KBM-7 (cell line): ENCODE results near the gene MAGIX.

Source experiments
- DNase-seq: peaks from one replicate; pipeline ENCODE4 v3.0.0-alpha.2; 2015
- in situ Hi-C: fragments of 300-500 bp; cut with MboI; formaldehyde crosslinking; loops from 2 replicates; pipeline ENCODE4 v1.14.3; 2020; ENCODE audit warnings: low sequenced_read_pairs, low pct_unique_long_range_greater_than_20kb, mixed read lengths

MAGIX gene

DNA sequence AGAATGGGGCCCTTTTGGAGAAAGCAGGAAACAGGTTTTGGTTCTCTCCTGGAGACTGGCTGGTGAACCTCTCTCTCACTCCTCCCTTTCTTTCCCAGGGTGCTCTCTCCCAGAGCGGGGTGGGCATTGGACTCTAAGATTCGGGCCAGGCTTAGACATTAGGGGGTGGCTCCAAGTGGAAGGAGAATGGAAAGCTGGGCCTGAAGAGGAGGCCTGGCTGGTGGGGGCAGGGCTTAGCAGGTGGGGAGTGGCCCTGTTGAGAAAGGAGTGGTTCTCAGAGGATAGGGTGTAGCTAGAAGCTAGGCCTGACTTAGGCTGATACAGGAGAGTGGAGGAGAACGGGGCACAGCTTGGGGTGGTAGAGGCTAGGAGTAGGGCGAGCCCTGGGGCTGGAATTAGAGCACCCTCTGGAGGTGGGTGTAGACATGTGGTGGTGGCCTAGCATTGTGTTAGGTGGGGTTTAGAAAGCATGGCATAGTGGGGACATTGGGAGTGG is 14.8 kb downstream of the MAGIX start:
- DNase-seq = peak; percentile 67
- in situ Hi-C loops = no loop called here

DNA sequence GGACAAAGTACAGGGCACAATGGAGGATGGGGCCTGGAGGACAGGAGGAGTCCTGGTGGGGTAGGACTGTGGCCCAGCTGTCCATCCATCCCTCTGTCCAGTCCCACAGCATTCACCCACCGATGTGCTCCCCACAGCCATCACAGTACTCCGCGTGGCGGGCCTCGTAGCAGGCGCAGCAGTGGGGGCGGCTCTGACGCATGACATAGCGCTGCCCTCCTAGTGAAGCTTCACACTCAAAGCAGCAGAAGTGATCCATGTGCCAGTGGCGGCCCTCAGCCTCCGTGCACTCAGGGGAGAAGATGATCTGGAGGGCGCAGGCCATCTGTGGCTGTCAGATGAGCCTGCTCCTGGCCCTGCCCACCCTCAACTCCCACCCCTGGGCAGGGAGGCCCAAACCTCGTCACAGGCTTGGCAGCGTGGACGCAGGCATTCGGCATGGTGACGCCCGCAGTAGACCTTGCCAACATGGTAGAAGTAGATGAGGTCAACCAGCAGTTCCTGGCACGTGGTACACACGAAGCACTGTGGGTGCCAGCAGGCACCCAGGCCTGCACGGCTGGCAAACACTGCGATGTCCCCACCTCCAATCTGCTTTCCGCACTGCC is 15.4 kb downstream of the MAGIX start:
- no peak for DNase-seq
- in situ Hi-C loops = no loop called here

DNA sequence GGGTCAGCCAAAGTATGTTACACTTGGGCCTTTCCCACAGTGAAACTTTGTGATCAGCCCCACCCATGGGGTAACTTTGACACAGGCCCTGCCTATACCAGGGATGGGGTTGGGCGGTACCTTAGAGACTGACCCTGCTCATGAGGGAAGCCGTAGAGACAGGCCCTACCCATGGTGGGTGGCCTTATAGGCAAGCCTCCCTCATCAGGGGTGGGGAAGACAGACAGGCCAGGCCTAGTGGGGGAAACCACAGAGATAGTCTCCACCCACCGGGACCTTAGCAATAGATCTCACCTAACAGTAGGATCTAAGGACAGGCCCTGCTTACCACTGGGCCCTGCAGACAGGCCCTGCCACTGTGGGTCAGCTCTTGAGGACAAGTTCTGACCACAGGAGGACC is 16.0 kb downstream of the MAGIX start:
- DNase-seq = no peak
- in situ Hi-C loops = no loop called here

DNA sequence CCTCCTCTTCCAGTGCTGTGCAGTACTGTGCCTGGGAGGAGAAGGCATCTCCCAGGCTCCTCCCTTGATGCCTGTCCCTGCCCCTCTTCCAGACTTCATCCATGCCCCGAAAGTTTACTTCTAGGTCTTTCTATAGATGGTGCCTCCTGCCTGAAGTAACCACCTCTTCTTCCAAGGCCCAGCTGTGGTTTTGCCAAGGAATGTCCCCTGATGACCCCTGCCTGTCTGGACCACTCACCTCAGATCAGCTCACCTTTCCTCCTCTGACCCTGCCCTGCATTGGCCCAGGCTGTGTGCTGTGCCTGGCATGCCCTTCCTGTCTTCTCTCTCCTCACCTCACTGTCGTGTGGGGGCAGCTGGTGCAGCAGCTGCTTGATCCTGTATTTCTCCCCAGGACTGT is 16.8 kb downstream of the MAGIX start:
- DNase-seq = no peak
- in situ Hi-C loops = no loop called here

DNA sequence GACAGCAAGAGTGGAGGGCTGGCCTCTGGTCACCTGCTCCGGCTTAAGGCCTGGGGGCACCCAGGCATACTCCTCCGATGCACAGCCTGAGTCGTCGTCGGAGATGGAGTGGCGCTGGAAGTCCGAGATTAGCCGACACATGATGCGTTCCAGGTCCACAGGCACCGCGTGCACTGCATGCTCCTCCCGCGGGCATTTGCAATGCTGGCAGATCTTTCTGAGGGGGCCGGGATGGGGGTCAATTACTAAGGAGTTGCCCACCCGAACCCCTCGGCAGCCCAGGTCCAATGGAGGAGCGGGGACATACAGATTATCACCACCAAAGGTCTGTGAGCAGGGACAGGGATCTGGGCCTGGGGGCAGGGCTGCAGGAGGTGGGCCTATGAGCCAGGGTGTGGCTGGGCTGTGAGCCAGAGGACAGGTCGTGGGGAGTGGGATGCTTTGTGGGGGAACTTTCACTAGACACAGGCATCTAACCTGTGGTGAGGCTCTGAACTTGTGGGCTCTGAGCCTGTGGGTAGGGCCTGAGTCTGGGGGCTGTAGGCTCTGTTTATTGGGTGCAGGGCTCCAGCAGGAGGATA is 21.2 kb downstream of the MAGIX start:
- in situ Hi-C loops = no loop called here

DNA sequence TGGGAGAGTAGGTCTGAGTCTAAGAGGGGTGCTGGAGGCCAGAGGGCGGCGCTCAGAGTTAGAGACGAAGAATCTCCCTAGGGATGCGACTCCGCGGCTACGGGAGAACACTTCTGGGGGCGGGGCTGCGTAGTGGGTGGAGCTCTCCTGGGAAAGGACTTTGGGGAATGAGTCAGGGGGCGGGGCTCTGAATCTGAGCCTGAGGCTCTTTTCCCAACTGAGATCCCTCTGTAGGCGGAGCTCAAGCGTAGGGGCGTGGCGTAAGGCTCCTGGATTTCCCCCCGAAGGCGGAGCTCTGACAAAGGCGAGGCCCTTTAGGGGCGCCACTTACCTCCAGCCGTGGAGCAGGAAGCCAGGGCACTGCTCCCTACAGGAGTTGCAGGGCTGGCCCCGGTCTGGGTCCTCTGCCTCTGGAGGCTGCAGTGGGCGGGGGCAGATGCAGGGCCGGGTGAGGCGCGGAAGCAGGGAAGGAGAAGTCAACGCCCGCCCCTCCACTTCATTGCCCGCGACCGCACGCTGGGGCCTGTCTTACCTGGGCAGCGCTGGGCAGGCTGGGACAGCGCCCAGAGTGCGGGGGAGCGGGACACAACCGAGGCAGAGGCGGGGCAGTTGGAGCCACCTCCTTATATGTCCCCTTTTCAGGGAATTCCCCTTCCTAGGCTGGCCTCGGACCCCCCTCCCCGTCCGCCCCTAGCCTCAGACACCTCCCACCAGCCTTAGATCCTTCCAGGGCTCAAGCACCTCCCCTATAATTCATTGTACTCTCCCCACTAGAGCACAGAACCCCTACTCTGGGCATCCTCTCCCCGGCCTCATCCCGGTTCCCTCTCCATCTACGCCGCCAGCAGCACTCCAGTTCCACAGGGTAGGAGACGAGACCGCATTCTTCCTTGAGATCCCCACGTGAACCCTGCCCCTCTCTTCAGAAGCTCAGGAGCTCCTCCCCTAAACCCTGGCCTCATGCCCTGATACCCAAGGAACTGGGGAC is 22.0 kb downstream of the MAGIX start:
- DNase-seq = peak; percentile 93
- in situ Hi-C loops = no loop called here

More for the DNA sequence above, 21.2 kb downstream of the MAGIX start:
- no peak for DNase-seq

DNA sequence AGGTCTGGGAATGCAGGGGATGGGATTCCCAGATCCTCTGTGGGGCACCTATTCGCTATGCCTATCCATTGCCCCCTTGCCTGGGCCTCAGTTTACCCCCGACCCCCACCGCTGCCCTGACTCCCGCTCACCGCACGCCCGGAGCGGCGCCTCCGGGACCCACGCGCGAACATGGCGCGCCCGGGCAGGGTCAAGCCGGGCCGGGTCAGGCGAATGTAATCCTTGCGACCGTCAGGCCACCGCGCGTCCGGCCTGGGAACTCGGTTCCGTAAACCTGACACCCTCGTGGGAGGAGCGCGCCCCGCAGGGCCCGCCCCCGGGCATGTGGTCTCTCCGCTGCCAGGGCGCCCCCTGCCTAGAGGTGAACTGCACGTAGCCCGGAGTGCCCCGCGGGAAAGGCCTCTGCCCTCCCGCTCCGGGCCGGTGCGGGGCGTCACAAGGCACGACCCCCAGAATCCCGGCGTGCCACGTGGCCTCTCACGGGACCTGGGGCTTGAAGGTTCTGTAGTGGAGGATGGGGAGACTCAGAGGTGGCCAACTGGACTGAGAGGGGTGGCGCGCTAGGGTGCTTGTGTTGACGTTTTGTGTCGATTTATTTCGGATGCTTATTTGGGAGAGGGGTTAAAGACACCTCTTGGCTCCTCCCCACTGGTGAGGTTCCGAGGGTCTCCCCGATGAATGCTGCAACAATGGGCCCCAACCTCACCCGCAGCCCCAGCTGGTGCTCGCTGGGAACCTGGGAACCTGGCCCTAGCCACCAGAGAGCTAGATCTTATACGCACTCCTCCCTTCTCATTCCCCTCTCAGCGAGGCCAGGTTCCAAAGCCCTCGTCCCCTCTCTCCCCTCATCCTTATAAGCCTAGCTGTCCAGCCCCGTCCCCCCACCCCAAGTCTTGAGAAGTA is 23.8 kb downstream of the MAGIX start, which contains the start of gene PRICKLE3:
TSS of gene PRICKLE3 (minus strand) at position 249 of the 903 bp plus-strand sequence. CDS start at position 173, 76 bp downstream.
- in situ Hi-C loops = no loop called here
- DNase-seq = peak; percentile 81

DNA sequence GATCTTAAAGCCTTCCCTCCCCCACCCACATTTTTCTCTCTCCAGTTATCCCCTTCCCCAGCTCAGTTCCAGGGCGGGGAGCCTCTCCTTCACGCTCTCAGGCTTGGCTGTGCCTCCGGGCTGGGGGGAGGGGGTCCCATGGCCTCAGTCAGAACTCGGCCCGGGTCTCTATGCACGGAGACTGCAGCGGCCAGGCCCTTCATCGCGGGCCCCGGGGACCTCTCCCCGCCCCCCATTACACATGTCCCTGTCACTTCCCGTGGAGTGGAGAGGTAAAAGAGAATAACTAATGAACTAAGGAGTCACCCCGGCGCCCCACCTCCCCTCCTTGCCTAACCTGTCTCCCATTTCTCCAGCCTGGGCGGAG is 24.5 kb downstream of the MAGIX start:
- in situ Hi-C loops = no loop called here
- DNase-seq = no peak

DNA sequence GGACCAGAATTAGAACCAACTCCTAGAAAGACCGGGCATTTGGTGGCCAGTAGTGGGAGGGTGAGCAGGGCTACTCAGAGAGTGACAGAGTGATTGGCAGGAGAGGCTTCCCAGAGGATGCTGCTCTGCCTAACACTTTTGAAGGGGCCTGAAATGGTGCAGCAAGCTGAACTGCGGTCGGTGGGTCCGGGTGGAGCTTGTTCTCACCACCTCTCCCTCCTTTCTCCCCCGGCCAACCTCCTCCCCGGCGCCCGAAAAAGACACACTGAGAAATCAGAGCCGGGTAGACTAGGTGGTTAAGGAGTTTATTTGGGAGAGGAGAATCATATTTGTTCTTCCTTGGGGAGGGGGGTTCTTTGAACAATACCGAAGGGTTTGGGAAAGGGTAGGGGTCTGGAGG is 25.0 kb downstream of the MAGIX start:
- DNase-seq = no peak
- in situ Hi-C loops = no loop called here

DNA sequence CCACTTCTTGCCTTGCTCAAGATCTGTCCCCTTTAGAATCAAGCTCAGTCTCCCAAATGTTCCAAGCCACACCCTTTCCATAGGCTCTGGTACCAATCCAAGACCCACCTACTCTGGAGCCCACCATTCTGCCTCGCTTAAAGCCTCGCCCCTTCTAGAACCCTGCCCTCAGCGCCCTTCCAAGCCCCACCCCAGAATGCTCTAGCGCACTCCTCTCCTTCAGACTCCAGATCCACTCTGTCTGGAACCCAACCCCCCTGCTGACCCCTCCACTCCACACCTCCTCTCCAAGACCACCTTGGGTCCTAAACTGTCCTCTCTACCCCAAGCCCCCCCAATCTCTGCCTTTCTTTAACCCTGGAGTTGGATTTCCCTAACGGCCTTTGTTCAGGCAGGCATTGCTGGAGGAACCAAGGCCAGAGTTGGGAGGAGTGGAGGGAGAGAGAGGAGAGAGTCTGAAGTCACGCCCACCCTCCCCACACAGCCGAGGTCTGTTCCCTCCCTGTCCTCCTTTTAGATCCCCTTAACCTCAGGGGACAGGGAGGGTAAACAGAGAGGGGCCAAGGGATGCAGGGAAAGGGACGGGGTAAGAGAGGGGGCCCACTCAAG is 26.0 kb downstream of the MAGIX start:
- no peak for DNase-seq
- in situ Hi-C loops = no loop called here

DNA sequence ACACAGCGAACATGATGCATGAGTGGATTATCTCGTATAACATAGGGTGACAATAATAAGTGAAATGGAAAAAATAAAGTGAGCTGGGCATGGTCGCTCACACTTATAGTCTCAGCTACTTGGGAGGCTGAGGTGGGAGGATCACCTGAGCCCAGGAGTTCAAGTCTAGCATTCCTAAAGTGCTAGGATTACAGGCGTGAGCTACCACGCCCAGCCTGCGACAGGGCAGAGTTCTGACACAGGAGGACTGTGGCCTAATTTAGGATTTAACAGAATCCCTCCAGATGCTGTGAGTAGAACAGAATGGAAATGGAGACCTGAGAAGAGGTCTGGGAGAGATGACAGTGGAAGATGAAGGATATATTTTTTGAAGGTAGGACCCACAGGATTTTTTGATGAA is 27.0 kb downstream of the MAGIX start:
- DNase-seq = no peak
- in situ Hi-C loops = no loop called here

DNA sequence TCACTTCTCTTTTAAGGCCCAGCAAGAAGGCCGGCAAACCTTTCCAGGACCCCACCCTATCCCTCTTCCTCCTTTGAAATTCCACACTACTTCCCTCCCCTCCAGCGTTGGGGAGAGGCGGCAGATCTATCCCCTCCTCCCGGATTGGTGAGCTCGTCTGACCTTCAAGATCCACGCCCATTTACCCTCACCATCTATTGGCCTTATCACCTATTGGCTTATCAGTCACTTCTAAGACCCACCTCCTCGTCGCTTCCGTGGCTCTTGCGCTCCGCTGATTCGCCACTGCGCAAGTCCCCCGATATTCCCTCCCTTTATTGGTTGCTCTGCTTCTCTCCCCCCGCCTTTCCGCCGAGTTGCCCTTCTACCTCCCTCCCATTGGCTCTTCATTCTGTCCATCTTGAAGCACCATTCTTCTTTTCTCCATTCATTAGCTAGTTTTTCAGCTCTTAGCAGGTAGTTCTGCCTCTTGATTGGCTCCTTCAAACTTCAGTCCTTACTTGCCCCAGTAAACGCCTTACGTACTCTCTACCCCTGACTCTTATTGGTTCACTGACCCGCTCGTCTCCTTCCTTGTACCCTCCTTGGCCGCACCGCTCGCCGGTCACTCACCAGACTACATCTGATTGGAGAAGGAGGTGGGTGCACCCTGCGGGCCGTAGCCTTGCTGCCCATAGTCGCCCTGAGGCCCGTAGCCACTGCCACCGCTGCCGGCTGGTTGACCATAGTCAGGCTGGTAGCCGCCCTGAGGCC is 28.4 kb downstream of the MAGIX start:
- in situ Hi-C loops = no loop called here
- DNase-seq = peak; percentile 100

DNA sequence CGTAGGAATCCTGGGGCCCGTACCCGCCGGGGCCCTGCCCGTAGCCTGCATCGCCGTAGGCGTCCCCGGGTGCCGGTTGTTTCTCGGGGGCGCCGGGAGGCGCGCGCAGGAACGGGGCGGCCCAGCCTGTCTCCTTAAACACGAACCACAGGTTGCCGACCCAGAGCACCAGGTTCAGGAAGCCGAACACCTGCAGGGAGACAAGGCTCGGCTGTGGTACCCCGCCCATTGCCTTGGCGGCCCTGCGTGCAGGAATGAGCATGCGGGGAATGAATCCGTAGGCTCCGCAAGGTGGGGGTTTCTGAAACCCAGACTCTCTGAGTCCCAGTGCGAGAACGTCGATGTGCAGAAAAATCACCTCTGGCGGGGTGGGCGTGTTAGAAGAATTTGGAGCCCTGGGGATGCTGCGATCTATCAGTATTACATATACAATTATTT is 29.0 kb downstream of the MAGIX start:
- DNase-seq = no peak
- in situ Hi-C loops = no loop called here

DNA sequence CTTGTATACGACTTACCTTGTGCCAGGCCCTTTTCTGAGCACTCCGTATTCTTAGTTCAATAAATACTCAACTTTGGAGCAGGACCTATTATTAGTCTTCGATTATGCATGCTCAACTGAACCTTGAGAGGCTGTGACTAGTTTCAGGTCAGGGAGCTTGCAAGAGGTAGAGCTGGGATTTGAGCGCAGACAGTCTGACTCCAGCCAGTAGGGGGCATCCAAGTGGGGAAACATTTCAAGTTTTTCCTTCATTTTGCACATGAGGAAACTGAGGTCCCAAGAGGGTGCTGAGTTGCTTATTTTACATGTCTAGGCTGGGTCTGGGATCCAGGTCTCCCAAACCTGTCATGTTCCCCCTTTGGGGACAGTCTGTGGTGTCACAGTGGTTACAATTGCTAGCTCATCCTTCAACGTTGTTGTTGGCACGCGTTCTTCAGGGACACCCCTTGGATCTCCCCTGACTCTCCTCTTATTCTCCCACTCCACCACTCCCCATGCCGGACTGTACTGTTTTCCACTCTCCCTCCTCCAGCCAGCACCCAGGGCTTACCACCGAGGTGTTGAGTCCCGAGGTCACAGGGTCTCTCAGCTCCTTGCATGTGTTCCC is 30.3 kb downstream of the MAGIX start:
- peak; percentile 73 for DNase-seq
- in situ Hi-C loops = no loop called here

DNA sequence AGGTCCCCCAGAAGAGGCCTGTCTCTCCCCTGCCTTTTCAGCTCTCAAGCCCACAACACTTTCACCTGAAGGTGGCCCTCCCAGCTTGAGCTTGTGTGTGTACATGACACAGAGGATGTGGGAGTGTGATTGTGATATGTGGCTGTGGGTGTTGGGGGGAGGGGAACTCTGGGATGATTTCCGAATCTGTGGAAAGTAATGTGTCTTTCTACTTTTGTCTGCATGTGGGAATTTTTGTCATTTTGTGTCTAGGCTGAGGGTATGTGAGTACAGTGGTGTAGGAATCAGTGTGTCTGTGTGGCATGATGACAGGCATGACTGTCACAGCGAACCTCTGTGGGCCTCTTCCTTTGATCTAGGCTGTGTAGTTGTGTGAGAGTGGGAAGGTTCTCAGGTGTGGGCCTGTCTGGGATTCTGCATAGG is 31.0 kb downstream of the MAGIX start:
- in situ Hi-C loops = no loop called here
- DNase-seq = no peak

DNA sequence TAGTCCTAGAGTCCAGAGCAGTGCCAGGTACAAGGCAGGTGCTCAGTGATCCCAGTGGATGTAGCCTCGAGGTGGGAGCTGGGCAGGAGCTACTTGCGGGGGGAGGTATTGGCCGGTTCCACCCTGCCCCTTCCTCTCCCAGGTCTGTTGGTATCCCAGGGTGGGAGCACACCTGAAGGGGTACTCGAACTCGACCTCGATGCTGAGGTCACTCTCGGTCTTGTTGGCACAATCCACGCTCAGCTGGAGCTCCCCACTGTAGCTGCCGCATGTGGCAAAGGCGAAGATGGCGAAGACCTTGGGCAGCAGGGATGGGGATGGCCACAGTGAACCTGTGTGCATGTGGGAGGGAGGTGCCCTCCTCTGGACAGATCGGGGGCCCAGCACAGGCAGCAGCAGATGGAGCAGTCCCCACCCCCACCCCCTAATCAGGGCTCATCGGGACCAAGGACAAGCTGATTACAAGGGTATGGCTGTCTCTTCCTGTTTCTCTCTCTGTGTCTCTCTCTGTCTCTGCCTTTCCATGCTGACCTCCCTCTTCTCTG is 35.1 kb downstream of the MAGIX start:
- DNase-seq = no peak
- in situ Hi-C loops = no loop called here
